DOHH2 (cell line): ENCODE measurements around the gene LMCD1.

Experiments
- H3F3A ChIP-seq: fragments of 200-600 bp; sonication (generic), shearing (Covaris generic); 2 replicates; pipeline ENCODE4 v1.6.0; 2016; ENCODE audit warnings: antibody characterized with exemption, mild to moderate bottlenecking; ENCODE audit not compliant: control insufficient read depth, insufficient read depth
- H3K27ac ChIP-seq: fragments of 200-600 bp; sonication (generic); 2 replicates; pipeline ENCODE4 v1.5.1; 2014; ENCODE audit warnings: low read depth, mild to moderate bottlenecking, low read length, moderate library complexity
- H3K27me3 ChIP-seq: fragments of 200-600 bp; sonication (generic); 2 replicates; pipeline ENCODE4 v1.6.1; 2014; ENCODE audit warnings: mild to moderate bottlenecking, low read length, mixed read lengths; ENCODE audit not compliant: control insufficient read depth
- H3K36me3 ChIP-seq: fragments of 200-600 bp; sonication (generic); 2 replicates; pipeline ENCODE4 v1.6.1; 2014; ENCODE audit warnings: mild to moderate bottlenecking, low read length, moderate library complexity, mixed read lengths; ENCODE audit not compliant: control insufficient read depth
- H3K4me1 ChIP-seq: fragments of 200-600 bp; sonication (generic); 2 replicates; pipeline ENCODE4 v1.6.1; 2014; ENCODE audit warnings: mild to moderate bottlenecking, low read length, mixed read lengths; ENCODE audit not compliant: control insufficient read depth
- H3K4me2 ChIP-seq: fragments of 200-600 bp; sonication (generic); 2 replicates; pipeline ENCODE4 v1.6.0; 2014; ENCODE audit warnings: mild to moderate bottlenecking, low read length, moderate library complexity
- H3K4me3 ChIP-seq: fragments of 200-600 bp; sonication (generic); 2 replicates; pipeline ENCODE4 v1.5.1; 2014; ENCODE audit warnings: mild to moderate bottlenecking, low read length, mixed read lengths
- H3K79me2 ChIP-seq: fragments of 200-600 bp; sonication (generic); 2 replicates; pipeline ENCODE4 v1.6.1; 2014; ENCODE audit warnings: mild to moderate bottlenecking, low read length, mixed read lengths; ENCODE audit not compliant: control insufficient read depth
- H3K9me2 ChIP-seq: fragments of 200-600 bp; sonication (generic); replicated peaks from 2 replicates; pipeline ENCODE4 v1.6.1; 2014; ENCODE audit warnings: mild to moderate bottlenecking, low read length, mixed read lengths; ENCODE audit not compliant: control insufficient read depth
- H3K9me3 ChIP-seq: fragments of 200-600 bp; sonication (generic); 2 replicates; pipeline ENCODE4 v1.6.1; 2014; ENCODE audit warnings: antibody characterized with exemption, low read length, mixed read lengths; ENCODE audit not compliant: control insufficient read depth, insufficient read depth
- H4K20me1 ChIP-seq: fragments of 200-600 bp; sonication (generic); 2 replicates; pipeline ENCODE4 v1.6.0; 2014; ENCODE audit warnings: low read depth, mild to moderate bottlenecking, antibody characterized with exemption, low read length, moderate library complexity; ENCODE audit not compliant: control insufficient read depth, insufficient read depth
- EZH2phosphoT487 ChIP-seq: fragments of 200-600 bp; sonication (generic); IDR thresholded peaks from 2 replicates; pipeline ENCODE4 v1.6.1; 2017; ENCODE audit warnings: borderline replicate concordance, mild to moderate bottlenecking, antibody characterized with exemption, low read length, moderate library complexity, mixed read lengths
- TF ChIP-seq, protein P1 (sequence below): fragments of 200-600 bp; sonication (generic); IDR thresholded peaks from one replicate; pipeline ENCODE4 v1.5.1; 2014; ENCODE audit warnings: antibody characterized with exemption, mild to moderate bottlenecking, low read depth, low read length; ENCODE audit not compliant: poor library complexity, severe bottlenecking

Gene LMCD1

DNA sequence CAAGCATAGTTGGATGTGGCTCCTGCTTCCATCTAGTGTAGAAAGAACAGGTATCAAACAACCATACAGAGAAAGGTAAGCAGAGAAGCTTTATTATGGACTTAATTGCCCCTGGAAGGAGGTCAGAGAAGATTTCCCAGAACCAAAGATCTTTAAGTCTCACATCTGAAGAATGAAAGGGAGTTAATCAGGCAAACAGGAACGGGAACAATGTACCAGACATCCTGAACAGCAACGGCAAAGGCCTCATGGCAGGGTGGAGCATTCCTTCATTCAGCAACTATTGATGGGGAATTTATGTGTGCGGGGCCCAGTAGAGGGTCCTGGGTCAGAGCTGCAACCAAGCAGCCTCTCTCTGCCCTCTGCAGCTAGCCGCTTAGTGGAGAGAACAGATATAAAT, 61.5 kb downstream of the LMCD1 start:
- Histone ChIP-seq H3K27me3 (no peaks in the 10 kb centered on the region), H3K36me3 (no peaks in the 10 kb centered on the region)
- TF ChIP-seq, protein P1, sequence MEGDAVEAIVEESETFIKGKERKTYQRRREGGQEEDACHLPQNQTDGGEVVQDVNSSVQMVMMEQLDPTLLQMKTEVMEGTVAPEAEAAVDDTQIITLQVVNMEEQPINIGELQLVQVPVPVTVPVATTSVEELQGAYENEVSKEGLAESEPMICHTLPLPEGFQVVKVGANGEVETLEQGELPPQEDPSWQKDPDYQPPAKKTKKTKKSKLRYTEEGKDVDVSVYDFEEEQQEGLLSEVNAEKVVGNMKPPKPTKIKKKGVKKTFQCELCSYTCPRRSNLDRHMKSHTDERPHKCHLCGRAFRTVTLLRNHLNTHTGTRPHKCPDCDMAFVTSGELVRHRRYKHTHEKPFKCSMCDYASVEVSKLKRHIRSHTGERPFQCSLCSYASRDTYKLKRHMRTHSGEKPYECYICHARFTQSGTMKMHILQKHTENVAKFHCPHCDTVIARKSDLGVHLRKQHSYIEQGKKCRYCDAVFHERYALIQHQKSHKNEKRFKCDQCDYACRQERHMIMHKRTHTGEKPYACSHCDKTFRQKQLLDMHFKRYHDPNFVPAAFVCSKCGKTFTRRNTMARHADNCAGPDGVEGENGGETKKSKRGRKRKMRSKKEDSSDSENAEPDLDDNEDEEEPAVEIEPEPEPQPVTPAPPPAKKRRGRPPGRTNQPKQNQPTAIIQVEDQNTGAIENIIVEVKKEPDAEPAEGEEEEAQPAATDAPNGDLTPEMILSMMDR: no peak
- TF ChIP-seq EZH2phosphoT487: no peak

DNA sequence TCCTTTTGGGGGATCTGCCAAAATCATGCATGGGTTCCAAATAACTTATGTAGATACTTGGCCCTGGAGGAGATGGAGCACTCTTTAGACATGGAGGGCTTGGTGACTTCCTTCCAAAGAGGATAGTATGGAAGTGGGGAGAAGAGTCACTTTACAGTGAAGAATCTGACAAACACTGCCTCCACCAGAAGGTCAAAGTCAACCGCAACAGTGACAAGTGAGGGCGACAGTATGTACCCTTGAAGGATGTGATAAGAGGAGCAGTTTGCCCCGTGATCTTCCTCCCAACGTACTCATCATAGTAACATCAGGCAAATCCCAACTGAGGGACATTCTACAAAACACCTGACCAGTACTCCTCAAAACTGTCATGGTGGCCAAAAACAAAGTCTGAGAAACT, 62.0 kb downstream of the LMCD1 start:
- Histone ChIP-seq H4K20me1 (no peaks in the 10 kb centered on the region), H3K36me3 (no peaks in the 10 kb centered on the region), H3K9me2 (no peaks in the 10 kb centered on the region), H3K4me3 (no peak overlapping the region), H3K27me3 (no peaks in the 10 kb centered on the region), H3K27ac (no peak overlapping the region), H3K79me2 (no peaks in the 10 kb centered on the region), H3K9me3 (no peaks in the 10 kb centered on the region), H3K4me1 (no peaks in the 10 kb centered on the region), H3F3A (no peaks in the 10 kb centered on the region), H3K4me2 (no peak overlapping the region)
- TF ChIP-seq, protein P1: no peak
- TF ChIP-seq EZH2phosphoT487: no peak

More for the DNA sequence above, 61.5 kb downstream of the LMCD1 start:
- no peaks in the 10 kb centered on the region for H3K4me1 ChIP-seq
- no peak overlapping the region for H3K27ac ChIP-seq
- H4K20me1 ChIP-seq: no peaks in the 10 kb centered on the region
- no peaks in the 10 kb centered on the region for H3K9me3 ChIP-seq
- H3K4me3 ChIP-seq: no peak overlapping the region
- no peaks in the 10 kb centered on the region for H3K79me2 ChIP-seq
- no peaks in the 10 kb centered on the region for H3F3A ChIP-seq
- no peak overlapping the region for H3K4me2 ChIP-seq
- H3K9me2 ChIP-seq: no peaks in the 10 kb centered on the region

DNA sequence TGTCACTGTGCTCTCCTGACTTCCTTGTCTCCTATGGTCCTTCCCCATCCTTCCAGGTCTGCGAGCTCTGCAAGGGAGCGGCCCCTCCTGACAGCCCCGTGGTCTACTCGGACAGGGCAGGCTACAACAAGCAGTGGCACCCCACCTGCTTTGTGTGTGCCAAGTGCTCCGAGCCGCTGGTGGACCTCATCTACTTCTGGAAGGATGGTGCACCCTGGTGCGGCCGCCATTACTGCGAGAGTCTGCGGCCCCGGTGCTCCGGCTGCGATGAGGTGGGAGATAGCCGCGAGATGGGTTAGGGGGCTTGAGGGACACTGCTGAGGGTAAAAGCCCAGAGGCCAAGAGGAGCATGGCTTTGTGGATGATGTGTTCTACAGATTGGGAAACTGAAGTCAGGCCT, 63.8 kb downstream of the LMCD1 start:
- Histone ChIP-seq H3K36me3 (no peaks in the 10 kb centered on the region), H3K27ac (no peak overlapping the region), H3F3A (no peaks in the 10 kb centered on the region), H3K4me1 (no peaks in the 10 kb centered on the region), H3K27me3 (no peaks in the 10 kb centered on the region), H4K20me1 (no peaks in the 10 kb centered on the region), H3K79me2 (no peaks in the 10 kb centered on the region), H3K4me3 (no peak overlapping the region), H3K4me2 (no peak overlapping the region), H3K9me3 (no peaks in the 10 kb centered on the region), H3K9me2 (no peaks in the 10 kb centered on the region)
- TF ChIP-seq EZH2phosphoT487: no peak
- TF ChIP-seq, protein P1: no peak
